GM13977 (cell line): ENCODE data around the gene ASPA.

ENCODE experiments used
- DNase-seq: peaks from one replicate; pipeline ENCODE4 v3.0.0; 2012; ENCODE audit warnings: low spot score
- in situ Hi-C: fragments of 300-500 bp; cut with MboI; formaldehyde crosslinking; loops from one replicate; pipeline ENCODE4 v1.12.0; 2022; ENCODE audit warnings: low sequenced_read_pairs, low pct_unique_long_range_greater_than_20kb, mixed read lengths, inconsistent platforms; ENCODE audit not compliant: unreplicated experiment
- TF ChIP-seq, protein P1 (sequence below): IDR thresholded peaks from 2 replicates; pipeline ENCODE4 v1.5.1; 2012; ENCODE audit warnings: mild to moderate bottlenecking, control low read depth; ENCODE audit not compliant: insufficient read depth; ENCODE audit errors: extremely low read depth, missing control alignments

ASPA gene

DNA sequence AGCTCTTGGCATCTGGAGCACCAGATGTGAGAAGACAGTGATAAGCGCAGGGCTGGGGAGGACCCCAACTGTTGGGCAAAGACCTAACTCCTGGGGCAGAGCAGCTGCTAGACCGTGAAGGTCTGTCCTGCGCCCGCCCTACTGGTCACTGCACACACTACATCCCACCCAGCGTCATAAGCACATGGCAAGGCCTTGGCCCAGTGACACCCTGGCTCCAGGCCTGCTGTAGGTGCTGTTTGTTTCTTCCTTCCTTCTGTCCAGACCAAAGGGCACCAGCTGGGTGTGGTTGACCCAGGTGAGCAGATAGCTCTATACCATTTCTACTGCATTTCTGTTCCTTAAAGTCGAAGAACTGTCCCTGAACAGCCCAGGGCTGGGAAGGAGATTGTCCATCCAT is 75.4 kb downstream of the ASPA start:
- TF ChIP-seq, protein P1, sequence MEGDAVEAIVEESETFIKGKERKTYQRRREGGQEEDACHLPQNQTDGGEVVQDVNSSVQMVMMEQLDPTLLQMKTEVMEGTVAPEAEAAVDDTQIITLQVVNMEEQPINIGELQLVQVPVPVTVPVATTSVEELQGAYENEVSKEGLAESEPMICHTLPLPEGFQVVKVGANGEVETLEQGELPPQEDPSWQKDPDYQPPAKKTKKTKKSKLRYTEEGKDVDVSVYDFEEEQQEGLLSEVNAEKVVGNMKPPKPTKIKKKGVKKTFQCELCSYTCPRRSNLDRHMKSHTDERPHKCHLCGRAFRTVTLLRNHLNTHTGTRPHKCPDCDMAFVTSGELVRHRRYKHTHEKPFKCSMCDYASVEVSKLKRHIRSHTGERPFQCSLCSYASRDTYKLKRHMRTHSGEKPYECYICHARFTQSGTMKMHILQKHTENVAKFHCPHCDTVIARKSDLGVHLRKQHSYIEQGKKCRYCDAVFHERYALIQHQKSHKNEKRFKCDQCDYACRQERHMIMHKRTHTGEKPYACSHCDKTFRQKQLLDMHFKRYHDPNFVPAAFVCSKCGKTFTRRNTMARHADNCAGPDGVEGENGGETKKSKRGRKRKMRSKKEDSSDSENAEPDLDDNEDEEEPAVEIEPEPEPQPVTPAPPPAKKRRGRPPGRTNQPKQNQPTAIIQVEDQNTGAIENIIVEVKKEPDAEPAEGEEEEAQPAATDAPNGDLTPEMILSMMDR = no peak
- in situ Hi-C loops = no loop called here
- DNase-seq = no peak

- in situ Hi-C loops = no loop called here
These were observed 77.1 kb downstream of the ASPA start for GRCh38 chr17:3552916-3553315.

More at GRCh38 chr17:3552916-3553315, 77.1 kb downstream of the ASPA start:
- no peak for DNase-seq
- TF ChIP-seq, protein P1 = no peak
